Body of pancreas (tissue), 4 donors: ENCODE results near the gene COL23A1. TPM values are rescaled to one million over a fixed set of nuclear protein-coding genes. Genes with fewer than 3 reads are reported as not detected.
A peak's percentile ranks its signal among the peaks of the same experiment; 100 is the strongest.

Experiments used
- ATAC-seq: fragments of 150-250 bp; one replicate; pipeline ENCODE4 v1.9.1; 2016
- DNase-seq, 4 donors: peaks; one replicate each; pipeline ENCODE4 v3.0.0-alpha.2; 2019
- H3K27ac ChIP-seq, 4 donors: fragments of 200-600 bp; sonication (generic); 1 replicate in 3 of 4; 2 replicates in 1 of 4; pipeline versions ENCODE4 v1.5.1 to v1.6.1; 2016 to 2019; ENCODE audit warnings: mild to moderate bottlenecking in 1 of 4, mixed read lengths in 1 of 4, moderate library complexity in 1 of 4
- H3K27me3 ChIP-seq, 2 donors: fragments of 200-600 bp; sonication (generic); one replicate each; pipeline ENCODE4 v1.6.0; 2016; ENCODE audit warnings: mild to moderate bottlenecking in 1 of 2
- H3K36me3 ChIP-seq, 2 donors: fragments of 200-600 bp; sonication (generic); replicated peaks in 1 of 2; 2 replicates each; pipeline ENCODE4 v1.5.1; 2016; ENCODE audit warnings: low read depth in 2 of 2; ENCODE audit not compliant: insufficient read depth in 1 of 2
- H3K4me1 ChIP-seq: fragments of 200-600 bp; sonication (generic); one replicate; pipeline ENCODE4 v1.6.0; 2016
- H3K4me3 ChIP-seq, 2 donors: fragments of 200-600 bp; sonication (generic); 1 replicate in 1 of 2; 2 replicates in 1 of 2; pipeline ENCODE4 v1.5.1; 2016 to 2019
- H3K9me3 ChIP-seq, 3 donors: fragments of 200-600 bp; sonication (generic); 1 replicate in 2 of 3; 2 replicates in 1 of 3; pipeline ENCODE4 v1.5.1; 2016
- CTCF ChIP-seq, 7 experiments: fragments of 450-650 bp in 4 of 7; fragments of 200-600 bp in 3 of 7; sonication (generic) in 3 of 7; IDR thresholded peaks; one replicate each; pipeline ENCODE4 v1.5.1; 2016 to 2019; ENCODE audit warnings: antibody characterized with exemption in 7 of 7
- POLR2A ChIP-seq, 3 donors: fragments of 450-650 bp; IDR thresholded peaks; one replicate each; pipeline ENCODE4 v1.6.1; 2016; ENCODE audit warnings: antibody characterized with exemption in 3 of 3, mild to moderate bottlenecking in 2 of 3
- WGBS, 2 donors: methylation state at CpG; one replicate each; pipeline ENCODE4 v1.1.5; 2017; 5-methylcytosine and 5-hydroxymethylcytosine counted together
- intact Hi-C: fragments of 100-400 bp; cut with DNase I; formaldehyde crosslinking; loops from one replicate; pipeline ENCODE4 v1.15.1; 2023
- total RNA-seq, 2 donors: library from RNA; depleted of rRNA; stranded (reverse); fragments of >200 nt; gene quantifications; one replicate each; pipeline ENCODE4 v1.1.0, GENCODE V29; 2016

COL23A1 gene
- total RNA-seq, 2 donors from 2014 or later, result not detected

- no peaks in the 10 kb centered on the region for H3K27me3 ChIP-seq
- H3K4me3 ChIP-seq, result no peak overlapping the region
- peak overlapping the region; percentile 50 to 75 (median 70) for H3K27ac ChIP-seq
- H3K36me3 ChIP-seq, result no peaks in the 10 kb centered on the region
- peaks cover 34% of the 10 kb centered on the region for H3K4me1 ChIP-seq
- DNase-seq, result no peak
- no peak for ATAC-seq
- intact Hi-C loops, result no loop called here
- 86 to 91% methylated on average over 5 to 9 of the region's 9 CpGs for WGBS, 2 donors
- no peak for TF ChIP-seq POLR2A (IDR thresholded peaks at IDR 0.05)
- TF ChIP-seq CTCF (IDR thresholded peaks at IDR 0.05), result no peak
- H3K9me3 ChIP-seq, result no peaks in the 10 kb centered on the region
Measured at GRCh38 chr5:178236126-178236525, 354.1 kb downstream of the COL23A1 start.

GRCh38 chr5:178235588-178235974 is 354.6 kb downstream of the COL23A1 start:
- Histone ChIP-seq H3K4me3 (no peak overlapping the region), H3K9me3 (no peaks in the 10 kb centered on the region), H3K27ac (no peak overlapping the region), H3K4me1 (peaks cover 39% of the 10 kb centered on the region), H3K27me3 (no peaks in the 10 kb centered on the region), H3K36me3 (no peaks in the 10 kb centered on the region)
- DNase-seq (no peak), ATAC-seq (no peak)
- 64 to 86% methylated on average over 3 of the region's 3 CpGs for WGBS, 2 donors
- TF ChIP-seq CTCF (IDR thresholded peaks at IDR 0.05) (no peak), POLR2A (IDR thresholded peaks at IDR 0.05) (no peak)
- intact Hi-C loops, result no loop called here

- Histone ChIP-seq H3K4me3 (no peak overlapping the region), H3K4me1 (peaks cover 45% of the 10 kb centered on the region), H3K36me3 (no peaks in the 10 kb centered on the region), H3K27ac (no peak overlapping the region), H3K9me3 (no peaks in the 10 kb centered on the region), H3K27me3 (no peaks in the 10 kb centered on the region)
- TF ChIP-seq CTCF (IDR thresholded peaks at IDR 0.05) (peak; percentile 36 to 57 (median 48)), POLR2A (IDR thresholded peaks at IDR 0.05) (no peak)
- WGBS, 2 donors, result 24 to 25% methylated on average over 9 to 12 of the region's 12 CpGs
- intact Hi-C loops, result no loop called here
- ATAC-seq, result no peak
- DNase-seq, result peak; percentile 63 to 80 (median 70)
Measured at GRCh38 chr5:178234750-178235587, 355.2 kb downstream of the COL23A1 start.

- TF ChIP-seq CTCF (IDR thresholded peaks at IDR 0.05) (no peak), POLR2A (IDR thresholded peaks at IDR 0.05) (no peak)
- H3K27ac ChIP-seq, result no peak overlapping the region
- intact Hi-C loops, result no loop called here
- no peak overlapping the region for H3K4me3 ChIP-seq
- H3K36me3 ChIP-seq, result no peaks in the 10 kb centered on the region
- no peaks in the 10 kb centered on the region for H3K9me3 ChIP-seq
- DNase-seq (no peak), ATAC-seq (no peak)
- WGBS, 2 donors, result 73 to 81% methylated on average over 6 to 7 of the region's 7 CpGs
- H3K27me3 ChIP-seq, result no peaks in the 10 kb centered on the region
- H3K4me1 ChIP-seq, result peaks cover 52% of the 10 kb centered on the region
Measured at GRCh38 chr5:178234121-178234749, 356.0 kb downstream of the COL23A1 start.
